ENCODE measurements around the gene RSPO4.

DNA sequence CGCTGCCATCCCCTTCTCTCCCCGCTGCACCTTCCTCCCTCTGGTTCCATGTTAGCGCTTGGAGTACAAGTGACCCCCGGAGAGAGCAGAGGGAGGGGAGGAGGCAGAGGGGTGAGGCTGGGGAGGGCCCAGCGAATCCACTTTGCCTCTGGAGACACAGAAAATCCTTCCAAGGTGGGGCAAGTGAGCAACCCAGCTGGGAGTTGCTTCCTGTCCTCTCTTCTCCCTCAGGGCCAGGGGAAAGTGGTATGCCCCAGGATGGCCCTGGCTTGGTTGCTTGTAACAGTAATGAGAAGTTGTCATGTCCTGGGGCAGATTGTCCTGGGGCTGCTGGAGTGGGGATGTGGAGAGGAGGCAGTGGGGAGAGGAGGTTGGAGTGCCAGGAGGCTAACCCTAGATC is 85.3 kb downstream of the RSPO4 start:
- TF ChIP-seq, protein P1, sequence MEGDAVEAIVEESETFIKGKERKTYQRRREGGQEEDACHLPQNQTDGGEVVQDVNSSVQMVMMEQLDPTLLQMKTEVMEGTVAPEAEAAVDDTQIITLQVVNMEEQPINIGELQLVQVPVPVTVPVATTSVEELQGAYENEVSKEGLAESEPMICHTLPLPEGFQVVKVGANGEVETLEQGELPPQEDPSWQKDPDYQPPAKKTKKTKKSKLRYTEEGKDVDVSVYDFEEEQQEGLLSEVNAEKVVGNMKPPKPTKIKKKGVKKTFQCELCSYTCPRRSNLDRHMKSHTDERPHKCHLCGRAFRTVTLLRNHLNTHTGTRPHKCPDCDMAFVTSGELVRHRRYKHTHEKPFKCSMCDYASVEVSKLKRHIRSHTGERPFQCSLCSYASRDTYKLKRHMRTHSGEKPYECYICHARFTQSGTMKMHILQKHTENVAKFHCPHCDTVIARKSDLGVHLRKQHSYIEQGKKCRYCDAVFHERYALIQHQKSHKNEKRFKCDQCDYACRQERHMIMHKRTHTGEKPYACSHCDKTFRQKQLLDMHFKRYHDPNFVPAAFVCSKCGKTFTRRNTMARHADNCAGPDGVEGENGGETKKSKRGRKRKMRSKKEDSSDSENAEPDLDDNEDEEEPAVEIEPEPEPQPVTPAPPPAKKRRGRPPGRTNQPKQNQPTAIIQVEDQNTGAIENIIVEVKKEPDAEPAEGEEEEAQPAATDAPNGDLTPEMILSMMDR (IDR thresholded peaks at IDR 0.05), result no peak
- no peak for TF ChIP-seq POLR2A (IDR thresholded peaks at IDR 0.05)
